Adrenal gland (tissue), 5 donors: ENCODE results near the gene CERK.

Experiments used
- CTCF ChIP-seq, 6 experiments: fragments of 450-650 bp in 4 of 6; fragments of 200-600 bp in 2 of 6; sonication (generic) in 1 of 6; IDR thresholded peaks; 1 replicate in 5 of 6; 2 replicates in 1 of 6; pipeline versions ENCODE4 v1.5.1 to v1.8.0; 2016 to 2021; ENCODE audit warnings: antibody characterized with exemption in 6 of 6, mild to moderate bottlenecking in 2 of 6, moderate library complexity in 1 of 6
- POLR2A ChIP-seq, 2 donors: fragments of 450-650 bp; IDR thresholded peaks; one replicate each; pipeline ENCODE4 v1.6.1; 2017; ENCODE audit warnings: antibody characterized with exemption in 2 of 2, mild to moderate bottlenecking in 2 of 2, moderate library complexity in 1 of 2
- donor health status: DM: no; HTN: no; CAD: no.

- TF ChIP-seq CTCF (IDR thresholded peaks at IDR 0.05) (no peak), POLR2A (IDR thresholded peaks at IDR 0.05) (no peak)
Measured at GRCh38 chr22:46764140-46764680, 26.2 kb upstream of the CERK start.
